Activated naive CD8-positive, alpha-beta T cell treated with anti-CD3 and anti-CD28 coated beads, Interleukin-2, amount 50 U/mL, for 24 hours (primary cell): Measurements from ENCODE around the gene AP4S1.
"Not testable (repeated sequence)": the region's sequence is repeated elsewhere in the genome, so short reads cannot be mapped to it uniquely, and the experiment has no call there.

Experiments
- ATAC-seq: fragments of 150-1000 bp; cut with Tn5 transposase; one replicate; pipeline ENCODE4 v1.10.0; 2021
- DNase-seq: peaks from one replicate; pipeline ENCODE4 v3.0.0; 2021
- H3K27ac Mint-ChIP-seq: one replicate; pipeline ENCODE4 v1.8.0; 2021; ENCODE audit warnings: mild to moderate bottlenecking, mixed read lengths
- H3K27me3 Mint-ChIP-seq: one replicate; pipeline ENCODE4 v1.8.0; 2021; ENCODE audit warnings: mixed read lengths
- H3K36me3 Mint-ChIP-seq: one replicate; pipeline ENCODE4 v1.8.0; 2021; ENCODE audit warnings: low read depth, mixed read lengths
- H3K4me1 Mint-ChIP-seq: one replicate; pipeline ENCODE4 v1.8.0; 2021; ENCODE audit warnings: mixed read lengths
- H3K4me3 Mint-ChIP-seq: one replicate; pipeline ENCODE4 v1.8.0; 2021; ENCODE audit warnings: mild to moderate bottlenecking, moderate library complexity, mixed read lengths
- H3K9me3 Mint-ChIP-seq: one replicate; pipeline ENCODE4 v1.8.0; 2021; ENCODE audit warnings: mixed read lengths

Gene AP4S1, protein sequence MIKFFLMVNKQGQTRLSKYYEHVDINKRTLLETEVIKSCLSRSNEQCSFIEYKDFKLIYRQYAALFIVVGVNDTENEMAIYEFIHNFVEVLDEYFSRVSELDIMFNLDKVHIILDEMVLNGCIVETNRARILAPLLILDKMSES

DNA sequence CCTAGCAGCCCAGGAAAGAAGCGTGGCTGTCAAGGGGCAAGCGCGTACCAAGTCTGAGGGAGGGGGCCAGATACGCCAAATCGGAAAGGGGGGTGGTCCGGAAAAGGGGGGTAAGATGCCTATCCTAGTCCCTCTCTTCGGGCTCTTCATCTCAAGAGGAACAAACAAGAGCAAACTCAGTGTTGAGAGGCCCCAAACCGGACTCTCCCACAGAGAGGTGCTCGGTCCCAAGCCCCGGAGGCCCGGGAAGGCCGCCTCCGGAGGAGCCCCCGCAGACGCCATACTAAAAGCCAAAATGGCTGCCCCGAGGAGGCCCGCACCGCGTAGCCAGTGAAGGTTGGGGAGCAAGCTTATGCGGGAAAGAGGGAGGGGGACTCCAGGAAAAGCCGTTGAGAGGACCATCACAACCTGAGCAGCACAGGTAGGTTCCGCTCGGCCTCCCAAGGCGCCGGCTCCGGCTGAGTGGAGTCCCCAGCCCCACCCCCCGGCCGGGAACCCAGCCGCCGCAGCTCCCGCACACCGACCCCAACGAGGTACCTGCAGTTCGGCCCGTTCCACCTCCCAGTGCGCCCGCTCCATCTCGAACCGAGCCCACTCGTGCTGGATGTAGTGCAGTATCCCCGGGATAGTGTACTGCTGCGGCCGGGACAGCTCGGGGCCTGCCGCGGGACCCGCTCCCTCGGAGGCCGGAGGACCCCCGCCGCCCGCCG, at the start of gene AP4S1:
AP4S1 (plus strand) TSS at position 283 of the 710 bp plus-strand sequence. CDS start 40,548 bp downstream, outside the sequence.
- Mint-ChIP-seq H3K4me1 (peaks cover 47% of the 10 kb centered on the region), H3K36me3 (peaks cover 12% of the 10 kb centered on the region), H3K4me3 (peak within 1 kb of the TSS; percentile 85), H3K9me3 (no peaks in the 10 kb centered on the region), H3K27me3 (no peaks in the 10 kb centered on the region), H3K27ac (peak within 1 kb of the TSS; percentile 95)
- peak; percentile 62 for DNase-seq
- ATAC-seq = peak; percentile 22

DNA sequence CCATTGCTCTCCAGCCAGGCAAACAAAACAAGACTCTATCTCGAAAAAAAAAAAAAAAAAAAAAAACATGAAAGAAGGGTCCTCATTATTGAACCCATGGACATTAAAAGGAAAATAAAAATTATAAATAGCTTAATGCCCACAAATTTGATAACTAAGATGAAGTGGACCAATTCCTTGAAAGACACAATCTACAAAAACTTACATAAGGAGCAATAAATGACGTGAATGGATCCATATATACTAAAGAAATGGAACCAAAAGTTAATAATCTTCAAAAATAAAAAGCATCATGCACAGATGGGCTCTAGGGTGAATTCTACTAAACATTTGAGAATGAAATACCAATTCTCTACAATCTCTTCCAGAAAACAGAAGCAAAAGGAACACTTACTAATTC, 47.7 kb upstream of the AP4S1 start:
- no peak for DNase-seq
- Mint-ChIP-seq H3K4me1 (peaks cover 29% of the 10 kb centered on the region), H3K27ac (no peak overlapping the region), H3K36me3 (peaks cover 2% of the 10 kb centered on the region), H3K27me3 (no peaks in the 10 kb centered on the region), H3K4me3 (no peak overlapping the region), H3K9me3 (no peaks in the 10 kb centered on the region)
- ATAC-seq = no peak

DNA sequence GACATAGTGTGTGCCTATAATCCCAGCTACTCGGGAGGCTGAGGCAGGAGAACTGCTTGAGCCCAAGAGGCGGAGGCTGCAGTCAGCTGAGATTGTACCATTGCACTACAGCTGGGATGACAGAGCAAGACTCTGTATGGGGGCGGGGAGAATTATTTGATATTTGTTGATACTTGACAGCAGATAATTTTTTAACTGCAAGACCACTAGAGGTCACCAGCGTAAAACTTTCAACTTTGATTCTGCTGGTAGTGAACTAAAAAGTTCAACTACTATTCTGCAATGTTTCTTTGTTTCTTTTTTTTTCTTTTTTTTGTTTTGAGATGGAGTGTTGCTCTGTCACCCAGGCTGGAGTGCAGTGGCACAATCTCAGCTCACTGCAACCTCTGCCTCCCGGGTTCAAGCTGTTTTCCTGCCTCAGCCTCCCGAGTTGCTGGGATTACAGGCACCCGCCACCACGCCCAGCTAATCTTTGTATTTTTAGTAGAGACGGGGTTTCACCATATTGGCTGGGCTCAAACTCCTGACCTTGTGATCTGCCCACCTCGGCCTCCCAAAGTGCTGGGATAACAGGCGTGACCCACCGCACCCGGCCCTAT, 45.2 kb upstream of the AP4S1 start:
- DNase-seq = peak; percentile 21
- H3K27me3 Mint-ChIP-seq, H3K27ac Mint-ChIP-seq, H3K4me3 Mint-ChIP-seq, H3K9me3 Mint-ChIP-seq, H3K36me3 Mint-ChIP-seq: not testable (repeated sequence)
- peaks cover 16% of the 10 kb centered on the region for H3K4me1 Mint-ChIP-seq
- ATAC-seq = peak; percentile 36

DNA sequence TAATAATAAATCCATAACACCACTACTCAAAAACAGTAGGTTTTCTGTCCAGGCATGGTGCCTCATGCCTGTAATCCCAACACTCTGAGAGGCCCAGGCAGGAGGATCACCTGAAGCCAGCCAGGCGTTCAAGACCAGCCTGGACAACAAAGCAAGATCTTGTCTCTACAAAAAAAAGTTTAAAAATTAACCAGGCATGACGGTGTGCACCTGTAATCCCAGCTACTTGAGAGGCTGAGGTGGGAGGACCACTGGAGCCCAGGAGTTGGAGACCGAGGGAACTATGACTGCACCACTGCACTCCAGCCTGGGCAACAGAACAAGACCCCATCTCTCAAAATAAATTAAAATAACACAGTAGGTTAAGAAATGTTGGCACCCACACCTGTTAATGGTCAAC, 44.5 kb upstream of the AP4S1 start:
- no peak for DNase-seq
- no peaks in the 10 kb centered on the region for H3K9me3 Mint-ChIP-seq
- H3K36me3 Mint-ChIP-seq = peaks cover 3% of the 10 kb centered on the region
- H3K27me3 Mint-ChIP-seq = no peaks in the 10 kb centered on the region
- H3K4me3 Mint-ChIP-seq = no peak overlapping the region
- H3K4me1 Mint-ChIP-seq = peaks cover 11% of the 10 kb centered on the region
- no peak for ATAC-seq
- H3K27ac Mint-ChIP-seq = no peak overlapping the region

DNA sequence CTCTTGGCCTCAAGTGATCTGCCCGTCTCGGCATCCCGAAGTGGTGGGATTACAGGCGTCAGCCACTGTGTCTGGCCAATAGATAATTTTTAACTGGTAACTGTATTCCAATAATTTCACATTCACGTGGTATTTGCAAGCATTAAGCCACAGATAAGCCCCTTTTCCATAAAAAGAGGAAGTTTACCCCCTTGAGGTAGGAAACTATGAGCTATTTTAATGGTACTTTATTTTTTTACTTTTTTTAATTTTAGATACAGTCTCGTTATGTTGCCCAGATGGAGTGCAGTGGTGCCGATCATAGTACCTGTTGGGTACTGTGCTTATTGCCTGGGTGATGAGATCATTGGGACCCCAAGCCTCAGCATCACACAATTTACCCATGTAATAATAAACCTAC, 42.9 kb upstream of the AP4S1 start:
- H3K4me1 Mint-ChIP-seq = peaks cover 13% of the 10 kb centered on the region
- no peak overlapping the region for H3K27ac Mint-ChIP-seq
- no peaks in the 10 kb centered on the region for H3K27me3 Mint-ChIP-seq
- no peak overlapping the region for H3K4me3 Mint-ChIP-seq
- DNase-seq (no peak), ATAC-seq (no peak)
- H3K36me3 Mint-ChIP-seq = peaks cover 4% of the 10 kb centered on the region
- H3K9me3 Mint-ChIP-seq = no peaks in the 10 kb centered on the region

DNA sequence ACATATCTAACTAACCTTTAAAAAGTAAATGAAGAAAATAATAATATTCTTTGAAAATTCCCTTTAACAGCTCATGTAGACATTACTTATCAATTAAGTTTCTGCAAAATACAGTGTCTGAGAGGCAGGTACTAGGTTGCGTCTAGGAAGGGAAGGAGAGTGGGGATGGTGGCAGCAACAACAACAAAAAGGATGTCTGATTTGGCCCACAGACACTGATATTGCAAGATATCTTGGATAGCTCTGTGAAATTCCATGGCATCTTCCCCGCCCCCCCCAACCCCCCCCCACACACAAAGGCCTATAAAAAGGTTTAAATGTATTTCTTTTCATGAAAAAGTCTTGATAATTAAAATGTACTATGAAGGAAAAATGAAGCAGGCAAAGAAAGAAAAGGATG, 41.6 kb upstream of the AP4S1 start:
- Mint-ChIP-seq H3K36me3 (peaks cover 4% of the 10 kb centered on the region), H3K4me1 (peaks cover 18% of the 10 kb centered on the region), H3K9me3 (no peaks in the 10 kb centered on the region), H3K27ac (no peak overlapping the region), H3K27me3 (no peaks in the 10 kb centered on the region), H3K4me3 (no peak overlapping the region)
- no peak for ATAC-seq
- no peak for DNase-seq

DNA sequence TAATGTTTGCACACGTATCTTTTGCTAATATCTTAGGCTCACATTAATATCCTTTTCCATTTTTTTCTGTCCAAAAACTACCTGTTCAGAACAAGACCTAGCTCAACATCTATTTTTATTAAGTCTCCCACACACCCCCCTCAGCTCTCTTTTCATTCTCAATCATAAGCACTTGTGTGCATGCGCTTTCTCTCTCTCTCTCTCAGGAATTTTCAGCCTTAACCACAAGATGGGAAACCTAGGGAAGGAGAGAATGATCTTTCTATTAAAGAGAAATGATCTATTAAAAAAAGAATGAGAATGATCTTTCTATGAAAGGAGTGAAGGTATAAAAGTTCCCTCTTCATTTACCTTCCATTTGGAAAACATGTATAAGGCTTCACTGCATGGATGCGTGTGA, 39.7 kb upstream of the AP4S1 start:
- H3K4me1 Mint-ChIP-seq = peaks cover 24% of the 10 kb centered on the region
- no peak overlapping the region for H3K4me3 Mint-ChIP-seq
- H3K36me3 Mint-ChIP-seq = peaks cover 8% of the 10 kb centered on the region
- no peaks in the 10 kb centered on the region for H3K27me3 Mint-ChIP-seq
- H3K27ac Mint-ChIP-seq = no peak overlapping the region
- ATAC-seq = no peak
- no peak for DNase-seq
- no peaks in the 10 kb centered on the region for H3K9me3 Mint-ChIP-seq

DNA sequence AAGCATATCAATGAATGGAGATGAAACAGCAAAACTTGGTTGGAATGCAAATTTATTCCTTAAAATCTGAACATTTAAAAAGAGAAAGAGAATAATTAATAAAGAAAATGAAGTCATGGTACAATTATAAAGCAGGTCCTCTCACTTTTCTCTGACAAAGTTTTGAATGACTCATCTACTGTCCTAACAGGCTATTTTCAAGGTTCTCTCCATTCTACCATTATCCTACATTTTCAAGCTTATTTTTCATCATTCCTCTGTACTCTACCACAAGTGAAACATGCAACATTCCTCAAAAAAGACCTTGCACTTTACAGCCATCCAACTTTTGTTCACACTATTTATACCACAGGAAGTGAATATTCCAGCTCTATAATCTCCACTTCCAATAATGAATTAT, 36.9 kb upstream of the AP4S1 start:
- peaks cover 8% of the 10 kb centered on the region for H3K36me3 Mint-ChIP-seq
- no peaks in the 10 kb centered on the region for H3K27me3 Mint-ChIP-seq
- DNase-seq = no peak
- no peak overlapping the region for H3K27ac Mint-ChIP-seq
- ATAC-seq = no peak
- H3K4me1 Mint-ChIP-seq = peaks cover 39% of the 10 kb centered on the region
- H3K9me3 Mint-ChIP-seq = no peaks in the 10 kb centered on the region
- no peak overlapping the region for H3K4me3 Mint-ChIP-seq

DNA sequence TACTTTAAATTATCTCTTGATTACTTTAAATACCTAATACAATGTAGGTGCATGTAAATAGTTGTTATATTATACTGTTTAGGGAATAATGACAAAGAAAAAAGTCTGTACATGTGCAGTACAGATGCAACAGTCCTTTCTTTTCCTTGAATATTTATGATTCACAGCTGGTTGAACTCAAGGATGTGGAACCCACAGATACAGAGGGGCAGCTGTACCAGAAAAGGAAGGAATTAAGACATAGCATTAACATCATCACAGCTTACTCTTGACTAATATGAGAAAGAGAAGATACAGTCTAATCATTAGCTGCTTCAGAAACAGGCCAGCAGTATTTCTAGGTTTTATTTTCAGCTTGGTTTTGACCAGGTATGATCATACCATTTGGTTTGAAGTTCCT, 34.7 kb upstream of the AP4S1 start:
- Mint-ChIP-seq H3K36me3 (peaks cover 7% of the 10 kb centered on the region), H3K4me1 (peaks cover 53% of the 10 kb centered on the region), H3K9me3 (no peaks in the 10 kb centered on the region), H3K27ac (no peak overlapping the region), H3K4me3 (no peak overlapping the region), H3K27me3 (no peaks in the 10 kb centered on the region)
- ATAC-seq (no peak), DNase-seq (no peak)

DNA sequence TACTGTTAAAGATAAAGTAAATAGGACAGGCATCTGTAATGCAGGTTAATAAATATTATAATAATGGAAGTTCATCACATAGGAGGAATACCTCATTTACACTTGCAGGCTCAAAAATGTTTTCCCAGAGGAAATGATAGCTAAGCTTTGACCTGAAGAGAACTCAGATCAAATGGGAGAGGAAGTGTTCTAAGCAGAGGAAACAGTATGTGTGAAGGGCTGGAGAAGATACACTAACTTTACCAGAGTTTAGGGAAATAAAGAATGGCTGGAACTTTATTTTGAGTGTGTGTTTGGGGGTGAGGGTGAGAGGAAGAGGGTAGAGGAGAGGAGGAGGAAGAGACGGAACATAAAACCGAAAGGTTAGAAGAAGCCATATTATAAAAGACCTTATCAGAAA, 34.0 kb upstream of the AP4S1 start:
- Mint-ChIP-seq H3K27ac (peak overlapping the region; percentile 57), H3K27me3 (no peaks in the 10 kb centered on the region), H3K4me3 (no peak overlapping the region), H3K4me1 (peaks cover 57% of the 10 kb centered on the region), H3K9me3 (no peaks in the 10 kb centered on the region), H3K36me3 (peaks cover 5% of the 10 kb centered on the region)
- ATAC-seq = no peak
- no peak for DNase-seq

DNA sequence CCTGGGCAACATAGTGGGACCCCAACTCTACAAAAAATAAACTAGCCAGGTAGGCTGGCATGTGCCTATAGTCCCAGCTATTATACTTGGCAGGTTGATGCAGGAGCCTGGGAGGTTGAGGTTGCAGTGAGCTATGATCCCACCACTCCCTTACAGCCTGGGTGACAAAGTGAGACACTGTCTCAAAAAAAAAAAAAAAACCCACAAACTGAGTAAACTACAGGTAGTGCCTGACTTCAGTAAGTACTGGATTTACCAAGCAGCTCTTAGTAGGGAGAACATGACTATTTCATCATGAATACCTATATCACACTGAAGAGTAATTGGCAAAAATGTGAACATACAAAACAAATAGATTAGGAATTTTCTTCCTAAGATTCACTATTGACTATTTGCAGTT, 32.4 kb upstream of the AP4S1 start:
- no peak overlapping the region for H3K4me3 Mint-ChIP-seq
- peaks cover 63% of the 10 kb centered on the region for H3K4me1 Mint-ChIP-seq
- H3K27me3 Mint-ChIP-seq = no peaks in the 10 kb centered on the region
- ATAC-seq = peak; percentile 52
- no peak overlapping the region for H3K27ac Mint-ChIP-seq
- peaks cover 6% of the 10 kb centered on the region for H3K9me3 Mint-ChIP-seq
- peaks cover 12% of the 10 kb centered on the region for H3K36me3 Mint-ChIP-seq
- DNase-seq = no peak

DNA sequence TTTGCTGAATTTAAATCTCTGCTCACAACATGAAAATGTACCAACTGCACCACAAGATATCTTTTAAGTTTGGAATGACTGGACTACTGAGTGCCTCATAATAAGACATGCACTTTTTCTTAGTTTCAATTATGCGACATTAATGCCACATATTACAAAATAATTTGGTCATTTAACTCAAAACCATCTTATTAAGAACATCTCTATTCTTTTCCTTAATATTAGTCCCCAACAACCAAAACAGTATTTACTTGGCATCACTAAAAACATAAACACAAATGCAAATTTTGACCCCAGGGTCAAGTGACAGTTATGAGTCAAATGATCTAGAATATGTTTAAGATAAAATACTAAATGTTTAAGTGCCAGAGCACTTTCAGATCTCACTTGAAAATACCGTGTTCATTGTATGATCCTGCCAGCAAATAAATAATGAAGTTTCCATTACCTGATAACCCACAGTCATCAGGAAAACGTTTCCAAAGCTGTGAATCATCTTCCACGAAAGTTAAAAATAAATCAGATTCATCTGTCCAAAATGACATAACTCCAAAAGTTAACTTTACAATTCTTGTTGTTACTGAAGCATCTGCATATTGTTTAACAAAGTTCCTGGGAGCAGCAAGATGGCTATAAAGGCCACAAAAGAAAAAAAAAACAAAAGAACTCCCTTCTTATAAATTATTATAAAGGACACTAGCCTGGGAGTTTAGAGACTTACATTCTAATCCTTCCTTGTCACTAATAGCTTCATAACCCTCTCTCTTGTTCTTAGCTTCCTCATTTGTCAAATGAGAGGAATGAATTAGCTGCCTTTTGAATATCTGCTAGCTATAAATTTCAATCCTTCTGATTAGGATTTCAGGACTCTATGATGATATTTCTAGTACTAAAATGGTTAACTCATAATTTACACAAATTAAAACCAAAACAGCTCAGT, 30.5 kb upstream of the AP4S1 start:
- Mint-ChIP-seq H3K27me3 (no peaks in the 10 kb centered on the region), H3K27ac (peak overlapping the region; percentile 74), H3K4me1 (peaks cover 50% of the 10 kb centered on the region), H3K9me3 (peaks cover 17% of the 10 kb centered on the region), H3K36me3 (peaks cover 23% of the 10 kb centered on the region), H3K4me3 (peak overlapping the region; percentile 37)
- DNase-seq = no peak
- peak; percentile 33 for ATAC-seq

DNA sequence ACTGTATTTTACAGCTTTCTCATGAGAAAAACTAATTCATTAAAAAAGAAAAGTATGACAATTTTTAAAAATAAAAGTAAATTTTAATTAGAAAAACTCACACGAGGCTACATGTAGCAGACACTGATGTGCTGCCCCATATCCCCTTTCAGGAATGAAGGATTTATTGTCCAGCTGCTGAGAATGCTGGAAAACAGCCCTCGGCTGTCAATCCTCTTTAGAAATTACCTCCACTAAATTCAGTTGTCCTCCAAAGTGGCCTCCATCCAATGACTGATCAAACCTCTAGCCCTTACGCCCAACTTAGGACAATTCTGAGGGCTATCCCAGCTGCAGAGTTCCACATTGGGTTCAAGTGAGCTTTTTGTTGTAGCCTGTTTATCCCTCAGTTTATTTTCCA, 29.8 kb upstream of the AP4S1 start:
- Mint-ChIP-seq H3K4me1 (peaks cover 50% of the 10 kb centered on the region), H3K36me3 (peaks cover 23% of the 10 kb centered on the region), H3K27ac (no peak overlapping the region), H3K9me3 (peaks cover 17% of the 10 kb centered on the region), H3K4me3 (no peak overlapping the region), H3K27me3 (no peaks in the 10 kb centered on the region)
- no peak for ATAC-seq
- DNase-seq = no peak

DNA sequence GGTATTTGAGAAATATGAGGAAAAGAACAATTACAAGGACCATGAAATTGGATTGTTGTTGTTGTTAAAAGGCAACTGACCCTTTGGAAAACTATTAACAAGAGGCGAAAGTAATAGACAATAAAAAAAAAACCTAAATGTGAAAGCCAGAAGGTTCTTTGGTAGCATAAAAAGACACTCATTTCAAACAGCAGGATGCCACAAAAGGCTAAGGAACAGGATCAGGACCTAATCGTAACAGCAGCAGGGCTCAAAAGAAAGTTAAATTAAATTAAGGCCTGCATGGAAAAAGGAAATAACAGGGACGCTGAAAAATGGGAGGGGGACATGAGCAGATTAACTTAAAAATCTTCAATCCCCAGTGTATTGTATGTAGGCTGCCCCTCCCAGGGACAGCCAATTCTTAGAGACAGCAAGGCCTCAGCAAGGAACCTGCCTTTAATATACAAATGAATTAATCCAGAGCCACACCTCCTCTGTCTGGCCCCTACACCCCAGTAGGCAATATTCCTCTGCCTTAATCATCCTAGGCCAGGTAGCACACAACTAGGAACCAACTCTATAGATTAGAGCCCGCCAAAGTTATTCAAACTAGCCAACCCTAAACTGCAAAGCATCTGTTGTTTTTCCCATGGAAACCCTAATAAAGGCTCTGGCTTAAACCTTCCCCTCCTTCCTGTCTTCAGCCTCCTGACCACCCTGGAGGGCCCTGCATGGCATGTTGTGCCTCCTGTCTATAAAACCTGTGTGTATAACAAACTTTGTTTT, 28.4 kb upstream of the AP4S1 start:
- Mint-ChIP-seq H3K27ac (no peak overlapping the region), H3K27me3 (no peaks in the 10 kb centered on the region), H3K36me3 (peaks cover 31% of the 10 kb centered on the region), H3K9me3 (peaks cover 17% of the 10 kb centered on the region), H3K4me1 (peaks cover 46% of the 10 kb centered on the region), H3K4me3 (no peak overlapping the region)
- no peak for DNase-seq
- ATAC-seq = no peak
